ENCODE data around the gene OR9G4.

OR9G4 gene

DNA sequence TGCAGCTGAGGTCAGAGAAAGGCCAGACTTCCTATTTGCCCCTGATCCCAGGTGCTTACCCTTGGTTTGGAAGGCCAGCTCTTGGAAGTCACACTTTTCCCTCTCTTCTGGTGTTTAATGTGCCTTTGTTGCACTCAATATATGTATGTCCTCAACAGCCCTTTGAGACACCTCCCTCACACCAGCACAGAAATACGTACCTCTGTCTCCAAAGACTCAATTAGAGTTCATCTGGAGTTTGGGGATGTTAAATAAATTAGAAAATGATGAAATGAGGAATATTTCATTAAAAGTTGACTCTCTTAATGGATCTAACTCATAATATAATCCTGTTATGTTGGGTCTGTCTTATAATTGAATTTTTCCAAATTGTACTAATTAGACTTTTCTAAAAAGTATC lies at the start of gene OR9G4:
Gene OR9G4 (minus strand): TSS at position 101 of the 400 bp plus-strand sequence. CDS start 4,931 bp downstream, outside the sequence.
- DNase-seq = no peak

- DNase-seq = peak; percentile 22
Measured at GRCh38 chr11:56783448-56784041, 35.0 kb upstream of the OR9G4 start.

DNA sequence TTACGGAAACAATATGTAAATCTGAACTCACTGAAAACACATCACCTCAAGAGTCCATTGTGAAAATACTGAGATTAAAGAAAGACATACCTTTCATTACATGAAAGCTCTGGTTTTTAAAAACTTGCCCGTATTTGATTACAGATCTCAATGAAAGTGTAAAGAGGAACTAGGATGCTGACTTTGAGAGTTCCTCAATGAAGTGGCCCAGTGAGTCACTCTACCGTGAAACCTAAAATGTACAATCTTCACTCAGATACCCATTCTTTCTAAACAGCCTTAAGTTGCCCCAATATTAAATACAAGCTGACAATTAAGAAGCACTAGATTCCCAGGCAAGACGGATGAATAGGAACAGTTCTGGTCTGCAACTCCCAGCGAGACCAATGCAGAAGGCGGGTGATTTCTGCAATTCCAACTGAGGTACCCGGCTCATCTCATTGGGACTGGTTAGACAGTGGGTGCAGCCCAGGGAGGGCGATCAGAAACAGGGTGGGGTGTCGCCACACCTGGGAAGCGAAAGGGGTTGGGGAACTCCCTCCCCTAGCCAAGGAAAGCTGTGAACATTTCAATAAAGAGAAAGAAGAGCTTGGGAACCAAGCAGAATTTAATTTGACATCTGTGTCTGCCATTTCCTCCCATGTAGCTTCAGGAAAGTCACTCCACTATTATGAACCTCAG lies 33.8 kb upstream of the OR9G4 start:
- DNase-seq = no peak

- no peak for DNase-seq
Measured at GRCh38 chr11:56776809-56777208, 28.3 kb upstream of the OR9G4 start.

GRCh38 chr11:56764976-56765375 lies 16.5 kb upstream of the OR9G4 start:
- no peak for DNase-seq

- no peak for DNase-seq
Measured at GRCh38 chr11:56751480-56751879, 3.0 kb upstream of the OR9G4 start.

- DNase-seq = no peak
Measured at GRCh38 chr11:56750190-56750589, 1.7 kb upstream of the OR9G4 start.

DNA sequence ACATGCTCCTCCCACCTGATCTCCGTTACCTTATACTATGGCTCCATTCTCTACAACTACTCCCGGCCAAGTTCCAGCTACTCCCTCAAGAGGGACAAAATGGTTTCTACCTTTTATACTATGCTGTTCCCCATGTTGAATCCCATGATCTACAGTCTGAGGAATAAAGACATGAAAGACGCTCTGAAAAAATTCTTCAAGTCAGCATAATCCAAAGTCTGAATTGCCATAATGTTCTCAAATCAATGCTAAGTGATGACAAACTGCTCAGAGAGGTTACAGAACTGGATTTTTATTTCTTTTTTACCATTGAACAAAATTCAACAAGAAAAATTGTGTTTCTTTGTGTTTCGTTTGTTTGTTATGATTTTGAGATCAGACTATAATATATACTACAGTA lies 7.6 kb downstream of the OR9G4 start:
- no peak for DNase-seq

- no peak for DNase-seq
Measured at GRCh38 chr11:56740107-56740506, 8.4 kb downstream of the OR9G4 start.

DNA sequence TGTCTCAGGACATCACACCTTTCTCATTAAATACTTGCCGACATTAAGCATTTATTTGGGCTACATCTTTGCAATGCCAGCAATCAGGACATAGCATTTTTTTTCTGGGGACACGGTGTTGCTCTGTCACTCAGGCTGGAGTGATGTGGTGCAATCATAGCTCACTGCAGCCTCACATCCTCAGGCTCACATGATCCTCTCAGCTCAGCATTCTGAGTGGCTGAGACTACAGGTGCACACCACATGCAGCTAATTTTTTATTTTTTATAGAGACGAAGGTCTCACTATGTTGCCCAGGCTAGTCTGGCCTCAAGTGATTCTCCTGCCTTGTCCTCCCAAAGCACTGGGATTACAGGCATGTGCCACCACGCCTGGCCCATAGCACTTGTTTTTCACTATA lies 28.0 kb downstream of the OR9G4 start:
- DNase-seq = no peak

DNA sequence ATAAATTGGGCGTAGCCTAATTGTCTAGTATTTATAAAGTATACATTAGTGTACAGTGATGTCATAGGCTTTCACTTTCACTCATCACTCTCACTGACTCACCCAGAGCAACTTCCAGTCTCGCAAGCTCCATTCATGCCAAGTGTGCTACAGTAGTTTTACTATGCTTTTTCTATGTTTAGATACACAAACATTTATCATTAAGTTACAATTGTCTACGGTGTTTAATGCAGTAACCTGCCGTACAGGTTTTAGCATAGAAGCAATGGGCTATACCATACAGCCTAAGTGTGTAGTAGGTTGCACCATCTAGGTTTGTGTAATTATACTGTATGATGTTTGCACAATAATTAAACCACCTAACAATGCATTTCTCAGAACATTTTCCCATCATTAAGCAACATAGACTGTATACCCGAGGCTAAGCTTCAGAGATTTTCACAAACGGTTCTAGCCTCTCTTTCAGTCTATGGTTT lies 32.1 kb downstream of the OR9G4 start:
- DNase-seq = no peak

- DNase-seq = no peak
Measured at GRCh38 chr11:56714206-56714605, 34.3 kb downstream of the OR9G4 start.

- no peak for DNase-seq
Measured at GRCh38 chr11:56706486-56706885, 42.0 kb downstream of the OR9G4 start.

DNA sequence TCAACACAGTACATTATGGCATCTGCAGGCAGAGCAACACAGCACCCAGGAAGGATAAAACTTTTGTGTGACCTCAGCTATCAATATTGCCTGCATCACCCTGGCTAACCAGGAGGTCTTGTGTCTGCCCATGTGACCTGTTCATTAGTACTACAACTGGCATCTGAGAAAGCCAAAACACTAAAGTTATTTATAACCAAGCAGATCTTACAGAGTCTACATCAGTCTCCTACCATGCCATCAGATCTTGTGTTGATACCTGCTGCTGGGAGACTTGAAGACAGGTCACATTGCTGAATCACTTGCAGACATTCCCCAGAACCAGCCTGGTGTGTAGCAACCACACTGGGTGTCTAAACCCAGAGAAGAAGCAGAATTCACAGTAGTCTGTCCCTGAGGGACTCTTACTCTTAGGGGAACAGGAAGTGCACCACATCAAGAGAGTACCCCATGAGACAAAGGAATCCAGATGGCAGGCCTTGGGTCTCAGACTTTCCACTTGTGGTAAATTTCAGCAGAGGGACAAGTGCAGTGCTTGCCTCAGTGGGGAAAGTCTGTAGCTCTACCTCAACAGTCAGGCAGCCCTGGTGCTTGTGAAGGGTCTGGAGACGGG lies 42.6 kb downstream of the OR9G4 start:
- no peak for DNase-seq

DNA sequence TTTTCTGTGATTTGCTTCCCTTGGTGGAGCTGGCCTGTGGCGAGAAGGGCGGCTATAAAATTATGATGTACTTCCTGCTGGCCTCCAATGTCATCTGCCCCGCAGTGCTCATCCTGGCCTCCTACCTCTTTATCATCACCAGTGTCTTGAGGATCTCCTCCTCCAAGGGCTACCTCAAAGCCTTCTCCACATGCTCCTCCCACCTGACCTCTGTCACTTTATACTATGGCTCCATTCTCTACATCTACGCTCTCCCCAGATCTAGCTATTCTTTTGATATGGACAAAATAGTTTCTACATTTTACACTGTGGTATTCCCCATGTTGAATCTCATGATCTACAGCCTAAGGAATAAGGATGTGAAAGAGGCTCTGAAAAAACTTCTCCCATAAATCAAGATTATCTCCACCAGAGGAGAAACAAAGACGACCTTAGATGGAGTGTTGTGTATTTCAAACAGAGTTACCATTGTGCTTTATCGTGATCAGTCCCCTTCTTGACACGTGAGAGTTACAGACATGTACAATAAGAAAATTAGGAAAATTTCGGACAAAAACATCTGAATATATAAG lies 47.5 kb downstream of the OR9G4 start:
- DNase-seq = no peak

- DNase-seq = no peak
Measured at GRCh38 chr11:56700242-56700913, 48.1 kb downstream of the OR9G4 start.

DNA sequence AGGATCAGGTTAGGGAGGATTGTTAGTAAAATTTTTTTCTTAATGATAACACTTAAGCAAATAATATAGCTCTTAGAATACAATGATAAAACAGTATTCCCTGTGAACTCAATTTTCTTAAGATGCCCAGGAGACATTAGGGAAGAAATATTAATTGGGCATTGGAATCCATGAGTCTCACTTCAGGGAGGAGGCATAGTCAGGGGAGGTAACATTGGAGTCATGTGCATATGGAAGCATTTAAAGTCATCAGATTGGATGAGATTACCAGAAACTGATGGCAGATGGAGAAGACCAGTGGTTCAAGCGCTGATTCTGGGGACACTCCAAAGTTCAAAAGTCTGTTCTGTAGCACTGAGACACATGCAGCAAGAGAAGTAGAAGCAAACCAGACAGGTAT lies 49.7 kb downstream of the OR9G4 start, which contains the start of gene OR9G1:
Gene OR9G1 (plus strand): TSS at position 301 of the 400 bp plus-strand sequence. CDS start 1,293 bp downstream, outside the sequence.
- no peak for DNase-seq

DNA sequence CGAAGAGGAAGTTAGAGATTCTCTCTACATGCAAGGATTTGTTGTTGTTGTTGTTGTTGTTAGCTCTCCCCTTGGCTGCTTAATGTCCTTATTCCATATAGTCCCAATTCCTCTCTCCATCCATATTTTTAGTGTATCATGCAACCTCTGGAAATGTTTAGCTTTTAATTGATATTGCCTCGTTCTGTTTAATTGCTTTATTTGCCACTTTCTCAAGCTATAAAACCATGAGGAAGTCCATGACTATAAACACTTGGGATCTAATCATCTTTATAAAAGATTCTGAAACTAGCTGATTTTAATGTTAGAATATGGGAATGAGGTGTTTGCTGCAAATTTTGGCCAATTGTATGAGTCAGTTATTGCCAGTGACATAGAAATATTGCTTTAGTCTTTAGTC lies 55.1 kb downstream of the OR9G4 start:
- DNase-seq = no peak

Data from CD4-positive, alpha-beta T cell treated with Interleukin-10 for 1 hour (primary cell).